ENCODE results near the gene AADACL2.
"Not testable (repeated sequence)": the region's sequence is repeated elsewhere in the genome, so short reads cannot be mapped to it uniquely, and the experiment has no call there.

AADACL2 gene

GRCh38 chr3:151777880-151778279 is 44.2 kb downstream of the AADACL2 start:
- in situ Hi-C loops (cut with HindIII; ENCODE audit: low sequenced_read_pairs) = no loop called here
- no peak for DNase-seq (ENCODE audit: low read depth)
- H3K4me3 ChIP-seq (ENCODE audit: low read depth, low read length) = no peak overlapping the region
- no peak for TF ChIP-seq CTCF (IDR thresholded peaks at IDR 0.05; ENCODE audit: low read depth, low read length, missing control alignments)

- TF ChIP-seq CTCF (IDR thresholded peaks at IDR 0.05; ENCODE audit: low read depth, low read length, missing control alignments) = no peak
- H3K4me3 ChIP-seq (ENCODE audit: low read depth, low read length) = no peak overlapping the region
- no peak for DNase-seq (ENCODE audit: low read depth)
- in situ Hi-C loops (cut with HindIII; ENCODE audit: low sequenced_read_pairs) = no loop called here
Measured at GRCh38 chr3:151787626-151788025, 53.9 kb downstream of the AADACL2 start.

- no peak for DNase-seq (ENCODE audit: low read depth)
- in situ Hi-C loops (cut with HindIII; ENCODE audit: low sequenced_read_pairs) = no loop called here
- TF ChIP-seq CTCF (IDR thresholded peaks at IDR 0.05; ENCODE audit: low read depth, low read length, missing control alignments) = no peak
- no peak overlapping the region for H3K4me3 ChIP-seq (ENCODE audit: low read depth, low read length)
Measured at GRCh38 chr3:151788401-151788800, 54.7 kb downstream of the AADACL2 start.

GRCh38 chr3:151789853-151790463 is 56.2 kb downstream of the AADACL2 start:
- in situ Hi-C loops (cut with HindIII; ENCODE audit: low sequenced_read_pairs) = no loop called here
- no peak for DNase-seq (ENCODE audit: low read depth)
- TF ChIP-seq CTCF (IDR thresholded peaks at IDR 0.05; ENCODE audit: low read depth, low read length, missing control alignments) = no peak
- no peak overlapping the region for H3K4me3 ChIP-seq (ENCODE audit: low read depth, low read length)

GRCh38 chr3:151790763-151791162 is 57.0 kb downstream of the AADACL2 start:
- H3K4me3 ChIP-seq (ENCODE audit: low read depth, low read length); DNase-seq (ENCODE audit: low read depth); in situ Hi-C loops (cut with HindIII; ENCODE audit: low sequenced_read_pairs): not testable (repeated sequence)

- DNase-seq (ENCODE audit: low read depth) = no peak
- in situ Hi-C loops (cut with HindIII; ENCODE audit: low sequenced_read_pairs) = no loop called here
- H3K4me3 ChIP-seq (ENCODE audit: low read depth, low read length) = no peak overlapping the region
- TF ChIP-seq CTCF (IDR thresholded peaks at IDR 0.05; ENCODE audit: low read depth, low read length, missing control alignments) = no peak
Measured at GRCh38 chr3:151792411-151792810, 58.7 kb downstream of the AADACL2 start.

GRCh38 chr3:151793636-151794035 is 59.9 kb downstream of the AADACL2 start:
- no peak for TF ChIP-seq CTCF (IDR thresholded peaks at IDR 0.05; ENCODE audit: low read depth, low read length, missing control alignments)
- H3K4me3 ChIP-seq (ENCODE audit: low read depth, low read length) = no peak overlapping the region
- in situ Hi-C loops (cut with HindIII; ENCODE audit: low sequenced_read_pairs) = no loop called here
- DNase-seq (ENCODE audit: low read depth) = no peak

Measured in astrocyte of the cerebellum (primary cell).